ENCODE data around the gene RASL12. TPM values are rescaled to one million over a fixed set of nuclear protein-coding genes. Genes with fewer than 3 reads are reported as not detected.
"Not testable (repeated sequence)": the region's sequence is repeated elsewhere in the genome, so short reads cannot be mapped to it uniquely, and the experiment has no call there.

Gene RASL12
- total RNA-seq, 1 donor from 2014 or later = not detected

DNA sequence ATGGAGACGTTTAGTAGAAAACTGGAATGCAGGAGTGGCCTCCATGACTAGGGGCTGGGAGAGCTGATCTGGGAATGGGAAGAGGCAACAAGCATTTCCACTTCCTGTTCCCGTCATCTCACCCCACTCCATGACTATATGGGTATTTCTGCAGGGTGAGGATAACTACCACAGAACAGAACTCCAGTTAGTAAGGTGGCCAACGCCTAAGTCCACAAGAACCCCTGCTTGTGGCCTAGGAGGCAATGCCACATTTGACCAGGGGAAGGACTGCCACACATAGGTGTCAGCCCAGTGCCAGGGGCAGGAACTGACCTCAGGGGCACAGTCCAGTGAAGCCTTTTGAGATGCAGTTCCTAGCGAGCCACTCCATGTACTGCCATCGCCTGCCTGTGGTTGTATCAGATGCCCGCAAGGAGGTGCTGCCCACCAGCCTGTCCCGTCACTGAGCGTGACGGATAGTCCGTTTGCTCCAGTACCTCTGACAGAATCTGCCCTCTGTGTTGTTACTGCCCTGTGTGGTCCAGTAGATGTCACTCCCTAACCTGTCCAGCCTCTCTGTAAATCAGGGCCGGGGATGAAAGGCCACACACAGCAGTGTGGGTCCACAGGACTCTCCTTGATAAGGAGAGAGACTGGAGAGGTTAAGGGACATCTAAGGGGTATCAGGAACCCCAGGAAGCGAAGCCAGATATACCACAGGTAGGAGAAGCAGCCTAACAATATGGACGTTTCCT is 34.8 kb downstream of the RASL12 start:
- intact Hi-C loops (cut with micrococcal nuclease) = loop anchor here (1.0 to 5.0 kb wide), 3 partner anchors 45 to 354 kb away; partner anchors contain the start of gene RNU5B-1

DNA sequence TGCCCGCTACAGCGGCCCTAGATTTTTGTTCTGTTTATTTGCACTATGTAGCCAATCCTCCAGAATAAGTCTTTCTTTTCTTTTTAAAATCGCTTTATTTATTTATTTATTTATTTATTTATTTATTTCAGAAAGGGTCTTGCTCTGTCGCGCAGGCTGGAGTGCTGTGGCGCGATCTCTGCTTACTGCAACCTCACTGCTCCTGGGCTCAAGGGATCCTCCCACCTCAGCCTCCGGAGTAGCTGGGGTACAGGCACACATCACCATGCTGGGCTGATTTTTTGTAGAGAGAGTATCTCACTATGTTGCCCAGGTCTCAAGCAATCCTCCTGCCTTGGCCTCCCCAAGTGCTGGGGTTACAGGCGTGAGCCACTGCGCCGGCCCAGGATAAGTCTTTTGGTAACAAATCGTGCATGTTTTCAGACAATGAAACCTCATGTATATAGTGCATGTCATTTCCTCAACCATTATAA is 38.0 kb downstream of the RASL12 start:
- intact Hi-C loops (cut with micrococcal nuclease) = loop anchor here (2.0 to 5.0 kb wide), 2 partner anchors 41 to 358 kb away; partner anchors contain the start of gene SPG21

DNA sequence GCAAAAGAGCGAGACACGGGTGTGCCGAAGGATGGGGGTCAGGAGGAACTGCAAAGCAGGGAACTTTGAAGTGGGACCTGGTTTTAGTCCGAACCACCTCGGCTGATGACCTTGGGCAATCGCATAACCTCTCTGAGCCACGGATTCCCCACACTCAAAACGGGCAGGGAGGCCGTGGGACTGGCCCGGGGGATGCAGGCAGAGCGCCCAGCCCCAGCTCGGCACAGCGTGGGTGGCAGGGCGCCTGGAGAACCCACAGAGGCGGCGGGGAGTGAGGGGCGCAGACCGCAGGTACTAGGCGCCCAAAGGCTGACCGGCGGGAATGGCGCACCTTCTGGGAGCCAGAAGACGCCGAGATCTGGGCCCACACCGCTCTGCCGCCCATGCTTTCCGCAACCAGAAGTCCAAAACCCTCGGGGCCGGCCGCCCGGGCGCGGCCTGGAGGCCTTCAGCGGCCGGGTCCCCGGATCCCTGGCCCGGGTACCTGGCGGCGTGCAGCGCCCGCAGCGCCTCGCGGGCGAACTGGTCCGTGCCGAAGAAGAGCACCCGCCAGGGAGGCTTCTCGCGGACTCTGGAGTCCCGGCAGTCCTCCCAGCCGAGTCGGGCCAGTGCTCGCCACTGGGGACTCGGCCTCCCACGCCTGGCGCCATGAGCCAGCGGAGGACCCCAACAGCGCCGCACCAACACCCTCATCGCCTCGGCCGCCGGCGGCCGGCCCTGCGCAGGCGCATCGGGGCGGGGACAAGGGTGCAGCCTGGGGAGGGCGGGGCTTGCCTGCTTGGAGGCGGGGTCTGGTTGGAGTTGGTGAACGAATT is 38.7 kb downstream of the RASL12 start, which contains the start of gene MTFMT:
TSS of gene MTFMT (minus strand) at position 719 of the 815 bp plus-strand sequence. CDS start at position 693, 26 bp downstream.
- intact Hi-C loops (cut with micrococcal nuclease) = loop anchor here (2.0 kb wide), 1 partner anchor 40 kb away; the partner anchor contains the start of gene SPG21

DNA sequence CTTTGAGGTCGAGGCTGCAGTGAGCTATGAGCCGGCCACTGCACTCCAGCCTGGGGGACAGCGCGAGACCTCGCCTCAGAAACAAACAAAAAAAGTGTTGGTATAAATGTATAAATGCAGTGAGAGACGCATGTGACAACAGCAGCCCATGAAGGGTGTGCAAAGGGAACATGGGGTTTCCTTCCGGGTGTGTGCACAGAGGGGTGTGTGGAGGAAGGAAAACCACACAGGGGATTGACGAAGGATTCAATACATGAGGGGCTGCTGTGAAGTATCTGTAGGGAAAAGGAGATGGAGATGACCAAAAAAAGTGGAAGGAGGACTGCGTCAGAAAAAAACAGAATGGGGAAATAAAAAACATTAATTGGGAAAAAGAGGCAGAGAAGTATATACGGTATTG is 39.5 kb downstream of the RASL12 start:
- intact Hi-C loops (cut with micrococcal nuclease) = loop anchor here (2.0 kb wide), 1 partner anchor 40 kb away; the partner anchor contains the start of gene SPG21

DNA sequence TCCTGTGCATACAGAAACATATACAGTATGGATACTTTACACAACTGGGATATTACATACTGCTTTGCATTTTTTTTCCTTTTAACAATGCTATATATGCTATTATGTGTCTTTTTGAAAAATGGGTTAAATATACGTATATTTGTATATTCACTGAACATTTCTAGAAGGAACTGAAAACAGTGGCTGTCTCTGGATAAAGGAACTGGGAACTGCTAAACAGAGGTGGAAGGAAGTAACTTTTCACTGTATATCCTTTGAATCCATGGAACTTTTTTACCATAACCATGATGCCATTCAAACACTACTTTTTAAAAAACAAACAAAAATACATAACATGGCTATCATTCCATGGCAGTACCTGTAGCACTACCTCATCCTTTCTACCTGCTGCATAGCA is 40.2 kb downstream of the RASL12 start:
- intact Hi-C loops (cut with micrococcal nuclease) = no loop called here

DNA sequence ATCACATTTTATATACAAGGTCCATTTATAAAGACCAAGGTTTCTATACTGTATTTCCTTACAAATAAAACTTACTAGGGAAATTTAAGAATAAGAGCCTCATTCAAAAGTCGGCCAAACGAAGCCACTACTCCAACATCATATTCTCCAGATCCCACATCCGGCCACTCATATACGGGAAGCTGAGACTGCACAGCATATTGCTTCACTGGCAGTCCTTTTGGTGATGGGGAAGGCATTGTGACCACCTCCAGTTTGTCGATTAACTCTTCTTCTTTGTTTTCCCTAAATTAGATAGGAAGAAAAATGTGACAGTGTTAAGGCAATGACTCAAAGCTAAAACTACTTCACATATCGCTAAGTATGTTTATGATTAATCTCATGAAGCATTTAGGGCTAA is 41.0 kb downstream of the RASL12 start:
- intact Hi-C loops (cut with micrococcal nuclease) = no loop called here

DNA sequence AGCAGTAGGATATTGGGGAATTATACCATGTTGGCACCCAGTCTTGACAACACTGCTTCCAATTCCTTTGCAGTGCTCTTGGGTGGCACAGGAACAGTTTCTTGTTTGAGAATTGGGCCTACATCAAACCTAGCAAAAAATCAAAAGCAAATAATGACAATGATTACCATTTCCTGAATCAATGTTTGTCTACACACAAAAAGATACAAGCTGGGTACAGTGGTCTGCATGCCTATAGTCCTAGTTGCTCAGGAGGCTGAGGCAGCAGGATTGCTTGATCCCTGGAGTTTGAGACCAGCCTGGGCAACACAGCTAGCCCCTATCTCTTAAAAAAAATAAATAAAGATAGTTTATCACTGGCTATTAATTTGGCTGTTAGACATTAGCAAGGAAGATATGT is 46.3 kb downstream of the RASL12 start:
- intact Hi-C loops (cut with micrococcal nuclease) = no loop called here

DNA sequence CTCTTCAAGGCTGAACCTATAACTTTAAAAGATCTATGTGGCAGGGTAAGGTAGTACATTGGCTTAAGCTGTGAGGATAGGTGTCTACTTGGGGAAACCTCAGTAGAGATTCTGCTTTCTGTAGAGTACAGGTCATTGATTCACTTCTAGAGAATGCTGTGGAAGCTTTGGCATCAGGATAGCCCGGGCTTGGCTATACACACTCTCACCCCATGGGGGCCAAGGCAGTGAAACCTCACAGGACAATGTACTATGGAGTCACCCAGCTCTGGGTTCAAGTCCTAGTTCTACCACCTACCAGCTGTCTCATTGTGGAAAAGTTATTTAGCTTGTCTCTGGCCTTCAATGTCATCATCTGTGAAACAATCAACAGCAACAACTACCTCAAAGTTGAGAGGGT is 47.4 kb downstream of the RASL12 start:
- intact Hi-C loops (cut with micrococcal nuclease) = no loop called here

DNA sequence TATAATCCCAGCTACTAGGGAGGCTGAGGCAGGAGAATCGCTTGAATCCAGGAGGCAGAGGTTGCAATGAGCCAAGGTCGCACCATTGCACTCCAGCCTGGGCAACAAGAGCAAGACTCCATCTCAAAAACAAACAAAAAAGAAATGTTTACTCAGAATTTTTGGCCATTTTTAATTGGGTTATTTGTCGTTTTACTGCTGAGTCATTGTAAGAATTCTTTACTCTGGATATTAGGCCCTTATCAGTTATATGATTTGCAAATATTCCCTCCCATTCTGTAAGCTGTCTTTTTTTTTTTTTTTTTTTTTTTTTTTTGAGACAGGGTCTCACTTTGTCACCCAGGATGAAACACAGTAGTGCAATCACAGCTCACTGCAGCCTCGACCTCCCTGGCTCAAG is 56.6 kb downstream of the RASL12 start:
- intact Hi-C loops (cut with micrococcal nuclease) = not testable (repeated sequence)

DNA sequence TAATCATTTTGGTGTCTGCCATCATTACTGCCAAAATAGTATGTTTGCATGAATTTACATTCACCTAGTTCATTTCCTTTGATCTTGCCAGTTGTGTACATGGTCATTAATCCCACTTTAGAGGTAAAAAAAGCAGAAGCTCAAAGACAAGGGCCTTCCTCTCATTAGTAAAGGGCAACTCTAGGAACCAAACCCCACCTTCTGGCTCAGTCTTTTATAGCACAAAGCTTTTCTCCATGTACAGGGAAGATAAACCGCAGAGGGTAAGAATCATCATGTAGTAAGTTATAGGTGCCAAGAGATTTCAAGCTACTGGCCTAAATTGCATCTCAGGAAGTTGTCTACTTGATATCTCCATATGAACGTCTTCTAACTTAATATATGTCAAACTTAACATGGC is 58.8 kb downstream of the RASL12 start:
- intact Hi-C loops (cut with micrococcal nuclease) = no loop called here

DNA sequence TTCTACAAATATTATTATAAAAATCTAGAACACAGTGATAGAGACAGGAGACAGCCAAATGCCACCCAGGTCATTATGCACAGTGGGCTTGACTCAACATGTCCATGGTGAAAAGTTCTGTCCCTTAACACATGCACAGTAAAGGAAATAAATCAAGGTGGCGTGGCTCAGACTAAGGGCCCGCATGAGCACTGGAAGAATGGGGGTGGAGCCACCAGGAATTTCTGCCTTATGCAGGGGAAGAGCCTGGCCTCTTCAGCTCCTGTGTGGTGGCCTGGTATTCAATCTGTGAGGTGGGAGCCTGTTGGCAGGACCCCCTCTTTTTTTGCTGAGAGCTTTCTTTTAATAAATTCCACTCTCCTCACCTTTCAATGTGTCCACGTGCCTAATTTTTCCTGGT is 60.9 kb downstream of the RASL12 start:
- intact Hi-C loops (cut with micrococcal nuclease) = no loop called here

DNA sequence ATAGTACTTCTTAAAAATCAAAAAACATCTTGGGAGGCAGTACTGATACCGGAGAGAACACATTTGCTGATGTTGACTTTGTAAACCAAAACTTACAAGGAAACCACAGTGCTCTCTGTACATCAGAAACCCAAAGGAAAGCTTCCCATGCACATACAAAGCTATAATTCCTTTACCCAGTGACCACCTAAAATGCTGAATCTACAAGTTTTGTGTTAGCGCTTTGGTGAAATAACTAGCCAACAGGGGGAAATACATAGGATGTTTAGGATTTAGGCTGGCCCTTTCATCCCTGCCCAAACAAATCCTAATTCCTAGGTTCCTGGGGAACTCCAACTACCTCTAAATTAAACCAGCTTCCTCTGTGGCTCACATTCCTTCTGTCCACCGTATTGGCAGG is 62.8 kb downstream of the RASL12 start:
- intact Hi-C loops (cut with micrococcal nuclease) = no loop called here

Other genes with a start within 250 kb of the RASL12 start
- gene PIF1, start 242.3 kb downstream of the RASL12 start, total RNA-seq = 35.8 and 36.7 TPM in 2 replicates
- gene PLEKHO2, start 226.1 kb downstream of the RASL12 start, total RNA-seq = 24.2 and 25.4 TPM in 2 replicates
- 1.7 and 3.0 TPM in 2 replicates for gene ANKDD1A, start 156.1 kb downstream of the RASL12 start, total RNA-seq
- gene SPG21, start 78.1 kb downstream of the RASL12 start, total RNA-seq = 58.5 and 58.7 TPM in 2 replicates
- 13.3 and 15.6 TPM in 2 replicates for gene MTFMT, start 38.4 kb downstream of the RASL12 start, total RNA-seq
- not detected in 2 replicates for gene SLC51B, start 22.6 kb downstream of the RASL12 start, total RNA-seq
- not detected in 2 replicates for gene KBTBD13, start 8.8 kb upstream of the RASL12 start, total RNA-seq
- gene UBAP1L, start 47.2 kb upstream of the RASL12 start, total RNA-seq = 5.9 and 6.5 TPM in 2 replicates
- gene PDCD7, start 65.8 kb upstream of the RASL12 start, total RNA-seq = 41.8 and 43.2 TPM in 2 replicates
- 42.0 and 44.3 TPM in 2 replicates for gene CLPX, start 117.4 kb upstream of the RASL12 start, total RNA-seq
- 0.07 TPM in 2 replicates for gene CILP, start 143.5 kb upstream of the RASL12 start, total RNA-seq
- 14.7 and 15.2 TPM in 2 replicates for gene PARP16, start 218.9 kb upstream of the RASL12 start, total RNA-seq
- not detected in 2 replicates for gene RNU5A-1, start 228.1 kb upstream of the RASL12 start, total RNA-seq
- not detected in 2 replicates for gene RNU5B-1, start 236.7 kb upstream of the RASL12 start, total RNA-seq